Immature natural killer cell (primary cell): ENCODE results near the gene DRD1. TPM values are rescaled to one million over a fixed set of nuclear protein-coding genes. Genes with fewer than 3 reads are reported as not detected.

Experiments used
- DNase-seq, 3 donors: peaks; one replicate each; pipeline ENCODE4 v3.0.0; 2022; ENCODE audit warnings: mixed read lengths in 1 of 3
- H3K27ac Mint-ChIP-seq, 6 donors: one replicate each; pipeline ENCODE4 v1.8.0; 2020; ENCODE audit warnings: mixed read lengths in 6 of 6, mild to moderate bottlenecking in 5 of 6, inconsistent platforms in 4 of 6, moderate library complexity in 3 of 6
- H3K27me3 Mint-ChIP-seq, 3 donors: one replicate each; pipeline ENCODE4 v1.8.0; 2020 to 2021; ENCODE audit warnings: low read depth in 3 of 3, mild to moderate bottlenecking in 3 of 3, mixed read lengths in 3 of 3, moderate library complexity in 3 of 3, inconsistent platforms in 1 of 3
- H3K36me3 Mint-ChIP-seq, 3 donors: one replicate each; pipeline ENCODE4 v1.8.0; 2020; ENCODE audit warnings: mixed read lengths in 3 of 3, inconsistent platforms in 2 of 3, mild to moderate bottlenecking in 2 of 3
- H3K4me1 Mint-ChIP-seq, 2 donors: one replicate each; pipeline ENCODE4 v1.8.0; 2020; ENCODE audit warnings: inconsistent platforms in 2 of 2, mild to moderate bottlenecking in 2 of 2, mixed read lengths in 2 of 2, moderate library complexity in 1 of 2
- H3K4me3 Mint-ChIP-seq, 5 donors: one replicate each; pipeline ENCODE4 v1.8.0; 2020; ENCODE audit warnings: mild to moderate bottlenecking in 5 of 5, mixed read lengths in 5 of 5, inconsistent platforms in 3 of 5, moderate library complexity in 3 of 5
- H3K9me3 Mint-ChIP-seq, 6 donors: one replicate each; pipeline ENCODE4 v1.8.0; 2020; ENCODE audit warnings: mild to moderate bottlenecking in 6 of 6, mixed read lengths in 6 of 6, inconsistent platforms in 4 of 6, moderate library complexity in 3 of 6
- polyA plus RNA-seq, 3 donors: library from polyadenylated mRNA; unstranded; fragments of 300-500 nt; fragmentation: Illumina TruSeq; gene quantifications; one replicate each; pipeline ENCODE4 v1.2.3, GENCODE V29; 2021

Gene DRD1
- polyA plus RNA-seq, 3 donors from 2014 or later, result not detected

GRCh38 chr5:175478008-175478383, 34.0 kb upstream of the DRD1 start:
- H3K27me3 Mint-ChIP-seq, result peaks cover 0 to 3% (median 1%) of the 10 kb centered on the region in 3 donors
- H3K36me3 Mint-ChIP-seq, result no peaks in the 10 kb centered on the region
- peaks cover 39 to 48% of the 10 kb centered on the region in 2 donors for H3K4me1 Mint-ChIP-seq

GRCh38 chr5:175477440-175477839, 33.5 kb upstream of the DRD1 start:
- Mint-ChIP-seq H3K4me3 (peak overlapping the region; percentile 59 to 92 (median 89)), H3K36me3 (no peaks in the 10 kb centered on the region)

More at GRCh38 chr5:175478008-175478383, 34.0 kb upstream of the DRD1 start:
- H3K4me3 Mint-ChIP-seq, result peak overlapping the region; percentile 81 to 92 (median 89)
- no peak for DNase-seq
- no peaks in the 10 kb centered on the region for H3K9me3 Mint-ChIP-seq
- peak overlapping the region; percentile 20 to 87 (median 67) for H3K27ac Mint-ChIP-seq

GRCh38 chr5:175475248-175475647, 31.3 kb upstream of the DRD1 start:
- H3K4me3 Mint-ChIP-seq, result no peak overlapping the region
- no peak for DNase-seq
- H3K4me1 Mint-ChIP-seq, result peaks cover 14 to 23% of the 10 kb centered on the region in 2 donors
- H3K9me3 Mint-ChIP-seq, result no peaks in the 10 kb centered on the region
- H3K36me3 Mint-ChIP-seq, result no peaks in the 10 kb centered on the region
- H3K27ac Mint-ChIP-seq, result no peak overlapping the region
- peaks cover 0 to 3% (median 1%) of the 10 kb centered on the region in 3 donors for H3K27me3 Mint-ChIP-seq

More at GRCh38 chr5:175477440-175477839, 33.5 kb upstream of the DRD1 start:
- H3K27me3 Mint-ChIP-seq, result peaks cover 0 to 3% (median 1%) of the 10 kb centered on the region in 3 donors
- peaks cover 33 to 43% of the 10 kb centered on the region in 2 donors for H3K4me1 Mint-ChIP-seq
- H3K9me3 Mint-ChIP-seq, result no peaks in the 10 kb centered on the region
- DNase-seq, result no peak
- no peak overlapping the region for H3K27ac Mint-ChIP-seq

GRCh38 chr5:175472378-175472777, 28.4 kb upstream of the DRD1 start:
- no peak for DNase-seq
- Mint-ChIP-seq H3K4me3 (no peak overlapping the region), H3K27ac (no peak overlapping the region), H3K4me1 (no peaks in the 10 kb centered on the region), H3K36me3 (no peaks in the 10 kb centered on the region), H3K27me3 (peaks cover 0 to 4% (median 3%) of the 10 kb centered on the region in 3 donors), H3K9me3 (no peaks in the 10 kb centered on the region)

- no peaks in the 10 kb centered on the region for H3K36me3 Mint-ChIP-seq
- H3K9me3 Mint-ChIP-seq, result no peaks in the 10 kb centered on the region
- no peak overlapping the region for H3K27ac Mint-ChIP-seq
- H3K4me1 Mint-ChIP-seq, result no peaks in the 10 kb centered on the region
- peaks cover 1 to 4% (median 3%) of the 10 kb centered on the region in 3 donors for H3K27me3 Mint-ChIP-seq
- H3K4me3 Mint-ChIP-seq, result peak overlapping the region in 1 of 5 donors; percentile 20
- DNase-seq, result peak in 1 of 3 donors; percentile 34
These were observed 27.6 kb upstream of the DRD1 start for GRCh38 chr5:175471628-175472027.

GRCh38 chr5:175471196-175471595, 27.2 kb upstream of the DRD1 start:
- no peaks in the 10 kb centered on the region for H3K4me1 Mint-ChIP-seq
- no peaks in the 10 kb centered on the region for H3K36me3 Mint-ChIP-seq
- no peaks in the 10 kb centered on the region for H3K9me3 Mint-ChIP-seq
- H3K27me3 Mint-ChIP-seq, result peaks cover 1 to 5% (median 3%) of the 10 kb centered on the region in 3 donors
- H3K4me3 Mint-ChIP-seq, result peak overlapping the region in 1 of 5 donors; percentile 20
- H3K27ac Mint-ChIP-seq, result no peak overlapping the region
- DNase-seq, result no peak

GRCh38 chr5:175470781-175471180, 26.8 kb upstream of the DRD1 start:
- no peaks in the 10 kb centered on the region for H3K36me3 Mint-ChIP-seq
- H3K4me1 Mint-ChIP-seq, result no peaks in the 10 kb centered on the region
- H3K27ac Mint-ChIP-seq, result no peak overlapping the region
- peaks cover 1 to 6% (median 3%) of the 10 kb centered on the region in 3 donors for H3K27me3 Mint-ChIP-seq
- no peak for DNase-seq
- H3K9me3 Mint-ChIP-seq, result no peaks in the 10 kb centered on the region
- no peak overlapping the region for H3K4me3 Mint-ChIP-seq

- no peak for DNase-seq
- Mint-ChIP-seq H3K4me1 (peaks cover under 1 to 2% of the 10 kb centered on the region in 2 donors), H3K9me3 (no peaks in the 10 kb centered on the region), H3K27me3 (peaks cover 1 to 5% (median 5%) of the 10 kb centered on the region in 3 donors), H3K27ac (no peak overlapping the region), H3K36me3 (no peaks in the 10 kb centered on the region), H3K4me3 (no peak overlapping the region)
These were observed 25.9 kb upstream of the DRD1 start for GRCh38 chr5:175469916-175470315.

- H3K27ac Mint-ChIP-seq, result no peak overlapping the region
- H3K27me3 Mint-ChIP-seq, result peaks cover 1 to 5% (median 5%) of the 10 kb centered on the region in 3 donors
- no peak overlapping the region for H3K4me3 Mint-ChIP-seq
- no peaks in the 10 kb centered on the region for H3K9me3 Mint-ChIP-seq
- no peak for DNase-seq
- peaks cover 7% of the 10 kb centered on the region in 2 donors for H3K4me1 Mint-ChIP-seq
- H3K36me3 Mint-ChIP-seq, result no peaks in the 10 kb centered on the region
These were observed 24.9 kb upstream of the DRD1 start for GRCh38 chr5:175468892-175469291.

GRCh38 chr5:175467983-175468690, 24.2 kb upstream of the DRD1 start:
- Mint-ChIP-seq H3K36me3 (no peaks in the 10 kb centered on the region), H3K4me1 (peaks cover 7% of the 10 kb centered on the region in 2 donors), H3K27me3 (peaks cover 1 to 5% (median 5%) of the 10 kb centered on the region in 3 donors), H3K9me3 (no peaks in the 10 kb centered on the region), H3K27ac (no peak overlapping the region), H3K4me3 (no peak overlapping the region)
- DNase-seq, result no peak

GRCh38 chr5:175466700-175467318, 22.8 kb upstream of the DRD1 start:
- DNase-seq, result no peak
- Mint-ChIP-seq H3K36me3 (no peaks in the 10 kb centered on the region), H3K27ac (no peak overlapping the region), H3K9me3 (no peaks in the 10 kb centered on the region), H3K4me3 (no peak overlapping the region), H3K27me3 (peaks cover 1 to 5% (median 5%) of the 10 kb centered on the region in 3 donors), H3K4me1 (peaks cover 7% of the 10 kb centered on the region in 2 donors)

GRCh38 chr5:175465282-175465681, 21.3 kb upstream of the DRD1 start:
- H3K27ac Mint-ChIP-seq, result no peak overlapping the region
- no peak overlapping the region for H3K4me3 Mint-ChIP-seq
- H3K9me3 Mint-ChIP-seq, result no peaks in the 10 kb centered on the region
- H3K36me3 Mint-ChIP-seq, result no peaks in the 10 kb centered on the region
- no peak for DNase-seq
- H3K4me1 Mint-ChIP-seq, result peaks cover 7% of the 10 kb centered on the region in 2 donors
- H3K27me3 Mint-ChIP-seq, result peaks cover 1 to 5% (median 5%) of the 10 kb centered on the region in 3 donors

GRCh38 chr5:175464942-175465233, 20.9 kb upstream of the DRD1 start:
- H3K27ac Mint-ChIP-seq, result no peak overlapping the region
- H3K4me3 Mint-ChIP-seq, result no peak overlapping the region
- no peaks in the 10 kb centered on the region for H3K36me3 Mint-ChIP-seq
- H3K27me3 Mint-ChIP-seq, result peaks cover 1 to 5% (median 3%) of the 10 kb centered on the region in 3 donors
- H3K4me1 Mint-ChIP-seq, result peaks cover 7% of the 10 kb centered on the region in 2 donors
- DNase-seq, result no peak
- no peaks in the 10 kb centered on the region for H3K9me3 Mint-ChIP-seq

- H3K4me3 Mint-ChIP-seq, result no peak overlapping the region
These were observed 20.3 kb upstream of the DRD1 start for GRCh38 chr5:175464074-175464941.

More at GRCh38 chr5:175464074-175464941, 20.3 kb upstream of the DRD1 start:
- Mint-ChIP-seq H3K4me1 (peaks cover 7% of the 10 kb centered on the region in 2 donors), H3K36me3 (no peaks in the 10 kb centered on the region), H3K27ac (no peak overlapping the region), H3K9me3 (no peaks in the 10 kb centered on the region), H3K27me3 (peaks cover 1 to 5% (median 3%) of the 10 kb centered on the region in 3 donors)
- DNase-seq, result peak; percentile 6 to 28 (median 24)
